Measurements from ENCODE around the gene EFCAB11. TPM values are rescaled to one million over a fixed set of nuclear protein-coding genes. Genes with fewer than 3 reads are reported as not detected.

Gene EFCAB11, protein sequence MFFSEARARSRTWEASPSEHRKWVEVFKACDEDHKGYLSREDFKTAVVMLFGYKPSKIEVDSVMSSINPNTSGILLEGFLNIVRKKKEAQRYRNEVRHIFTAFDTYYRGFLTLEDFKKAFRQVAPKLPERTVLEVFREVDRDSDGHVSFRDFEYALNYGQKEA
- total RNA-seq = 1 to 10 TPM; 1.7 to 5.8 (median 2.6) TPM
- polyA plus RNA-seq = 1 to 10 TPM; 1.3 to 3.8 TPM

DNA sequence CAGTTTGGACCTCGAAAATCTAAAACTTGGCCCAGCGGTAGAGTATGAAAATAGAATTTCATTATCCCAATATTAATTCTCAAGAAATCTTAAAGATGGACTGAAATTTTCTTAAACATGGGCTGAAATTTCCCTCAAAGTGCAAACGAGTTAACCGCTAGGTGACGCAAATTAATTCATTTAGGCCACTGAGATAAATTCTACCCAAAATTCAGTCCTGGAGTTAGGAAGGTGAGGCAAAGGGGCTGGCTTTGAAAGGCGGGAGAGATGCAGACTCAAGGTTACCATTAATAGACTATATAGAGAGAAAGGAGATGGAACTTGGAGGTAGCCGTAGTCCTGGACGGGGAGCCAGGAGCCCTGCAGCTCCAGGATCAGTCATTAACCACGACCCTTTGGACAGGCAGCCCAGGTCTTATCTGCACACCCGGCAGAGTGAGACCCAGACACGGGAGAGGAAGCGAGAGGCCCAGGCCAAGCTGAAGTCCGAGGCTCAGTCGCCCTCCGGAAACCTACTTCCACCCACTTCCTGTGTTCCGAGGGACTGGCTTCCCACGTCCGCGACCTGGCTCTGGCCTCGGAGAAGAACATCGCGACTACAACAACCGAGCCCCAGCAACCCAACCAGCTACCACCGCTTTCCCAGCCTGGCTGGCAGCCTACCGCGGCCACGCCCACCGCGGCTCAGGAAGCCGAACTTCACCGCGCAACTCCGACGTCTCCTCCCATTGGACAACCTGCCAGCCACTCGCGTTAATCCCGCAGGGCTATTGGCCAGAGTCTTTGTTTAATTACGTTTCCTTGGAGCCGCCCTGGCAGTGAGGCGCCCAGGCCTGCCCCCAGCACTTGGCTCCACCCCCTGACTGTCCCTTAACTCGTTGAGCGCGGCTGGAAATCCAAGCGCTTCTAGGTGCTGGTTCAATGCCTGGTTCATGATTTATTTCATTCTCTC, at the start of gene EFCAB11:
Gene EFCAB11 (minus strand): TSS at position 661 of the 952 bp plus-strand sequence. CDS start 70 bp downstream, at position 591.
- WGBS, 2 donors = 1 to 3% methylated on average over 44 of the region's 44 CpGs
- H3K4me1 ChIP-seq = peaks cover 0 to 10% (median 0%) of the 10 kb centered on the region in 3 donors
- DNase-seq (peak; percentile 91 to 98 (median 98)), FAIRE-seq (peak; percentile 83), ATAC-seq (peak; percentile 85 to 95 (median 88))
- H3K27ac ChIP-seq = peak within 1 kb of the TSS; percentile 86 to 92 (median 89)
- H3K36me3 ChIP-seq = no peaks in the 10 kb centered on the region
- no peaks in the 10 kb centered on the region for H3K27me3 ChIP-seq
- no peaks in the 10 kb centered on the region for H3K9me3 ChIP-seq
- intact Hi-C loops (cut with DNase I) = no loop called here
- TF ChIP-seq CTCF (IDR thresholded peaks at IDR 0.05) = no peak
- H3K4me3 ChIP-seq = peak within 1 kb of the TSS; percentile 58 to 89 (median 78)

DNA sequence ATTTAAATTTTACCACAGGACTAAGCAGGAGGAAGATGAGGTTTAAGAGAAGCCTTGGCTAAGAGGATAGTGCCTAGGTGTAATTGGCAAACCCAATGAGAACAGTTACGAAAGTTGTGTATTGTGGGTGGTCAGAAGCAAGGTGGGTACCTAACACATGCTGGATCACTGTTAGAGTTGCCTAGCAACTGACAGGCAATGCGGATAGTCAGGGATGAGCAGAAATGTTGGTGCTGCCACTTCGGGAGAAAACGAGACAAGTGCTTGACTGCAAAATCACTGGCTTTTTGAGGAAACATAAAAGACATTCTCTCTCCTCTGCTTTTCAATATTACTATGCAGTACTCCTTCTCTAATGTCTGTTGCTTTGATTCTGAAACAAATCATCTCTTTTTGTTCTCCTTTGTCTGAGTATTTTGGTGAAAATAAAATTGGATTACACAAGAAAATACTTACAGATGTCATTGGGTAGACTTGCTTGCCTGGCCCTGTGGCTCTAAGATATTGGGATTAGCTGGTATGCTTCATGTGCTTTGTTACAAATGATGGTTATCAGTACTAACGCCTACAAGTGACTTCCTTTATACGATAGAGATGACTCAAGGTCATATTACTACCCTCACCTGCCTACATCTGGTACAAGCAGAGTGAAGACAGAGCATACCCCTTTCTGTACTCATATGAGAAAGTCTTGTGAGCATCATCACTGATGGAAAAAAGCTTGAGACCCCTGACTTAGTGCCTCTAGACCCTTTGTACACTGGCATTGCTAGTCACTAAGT, 49.2 kb upstream of the EFCAB11 start:
- WGBS, 2 donors = 87 to 88% methylated on average over 6 of the region's 6 CpGs
- Histone ChIP-seq H3K9me3 (no peaks in the 10 kb centered on the region), H3K36me3 (no peaks in the 10 kb centered on the region), H3K27ac (no peak overlapping the region), H3K4me3 (no peak overlapping the region), H3K27me3 (no peaks in the 10 kb centered on the region), H3K4me1 (no peaks in the 10 kb centered on the region)
- no peak for DNase-seq
- intact Hi-C loops (cut with DNase I) = no loop called here
- ATAC-seq = no peak
- no peak for FAIRE-seq
- no peak for TF ChIP-seq CTCF (IDR thresholded peaks at IDR 0.05)

DNA sequence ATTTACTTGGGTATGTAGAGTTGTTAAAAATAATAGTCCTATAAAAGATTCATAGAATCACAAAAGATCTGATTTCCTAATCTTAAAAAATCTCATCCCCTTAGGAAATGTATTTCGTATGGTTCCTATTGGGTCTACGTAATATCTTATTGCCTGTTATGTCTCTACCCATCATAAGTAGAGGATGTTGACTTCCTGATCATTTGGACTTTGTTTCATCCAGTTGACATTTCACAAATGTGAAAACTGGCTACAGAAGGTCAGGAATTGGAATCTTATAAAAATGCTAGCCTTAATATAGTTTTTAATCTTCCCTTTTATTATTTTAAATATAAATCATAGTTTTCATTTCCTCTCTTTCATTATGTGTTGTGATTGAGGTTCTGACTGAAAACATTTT, 46.4 kb upstream of the EFCAB11 start:
- 94 to 97% methylated on average over 2 of the region's 2 CpGs for WGBS, 2 donors

GRCh38 chr14:89996963-89997362, 42.4 kb upstream of the EFCAB11 start:
- no peak for TF ChIP-seq CTCF (IDR thresholded peaks at IDR 0.05)
- H3K36me3 ChIP-seq = peaks cover 0 to 3% (median 0%) of the 10 kb centered on the region in 3 donors
- FAIRE-seq (no peak), DNase-seq (no peak), ATAC-seq (no peak)
- H3K27ac ChIP-seq = no peak overlapping the region
- intact Hi-C loops (cut with DNase I) = no loop called here
- H3K27me3 ChIP-seq = no peaks in the 10 kb centered on the region
- no peak overlapping the region for H3K4me3 ChIP-seq
- WGBS, 2 donors = 97 to 100% methylated on average over 1 of the region's 1 CpG
- no peaks in the 10 kb centered on the region for H3K9me3 ChIP-seq
- H3K4me1 ChIP-seq = no peaks in the 10 kb centered on the region

More for the DNA sequence above, 46.4 kb upstream of the EFCAB11 start:
- Histone ChIP-seq H3K4me1 (no peaks in the 10 kb centered on the region), H3K27me3 (no peaks in the 10 kb centered on the region), H3K27ac (no peak overlapping the region), H3K9me3 (no peaks in the 10 kb centered on the region), H3K4me3 (no peak overlapping the region), H3K36me3 (peaks cover 0 to under 1% (median 0%) of the 10 kb centered on the region in 3 donors)
- DNase-seq = no peak
- intact Hi-C loops (cut with DNase I) = no loop called here
- ATAC-seq = no peak
- no peak for TF ChIP-seq CTCF (IDR thresholded peaks at IDR 0.05)
- no peak for FAIRE-seq

Measured in pancreas (tissue), 10 donors.